Stimulated activated CD4-positive, alpha-beta T cell treated with anti-CD3 and anti-CD28 coated beads, Interleukin-2, amount 100 ng/mL, for 48 hours (primary cell): ENCODE data around the gene EN1.

ENCODE experiments used
- DNase-seq, 2 donors: peaks; one replicate each; pipeline ENCODE4 v3.0.0-alpha.2; 2020

EN1 gene

DNA sequence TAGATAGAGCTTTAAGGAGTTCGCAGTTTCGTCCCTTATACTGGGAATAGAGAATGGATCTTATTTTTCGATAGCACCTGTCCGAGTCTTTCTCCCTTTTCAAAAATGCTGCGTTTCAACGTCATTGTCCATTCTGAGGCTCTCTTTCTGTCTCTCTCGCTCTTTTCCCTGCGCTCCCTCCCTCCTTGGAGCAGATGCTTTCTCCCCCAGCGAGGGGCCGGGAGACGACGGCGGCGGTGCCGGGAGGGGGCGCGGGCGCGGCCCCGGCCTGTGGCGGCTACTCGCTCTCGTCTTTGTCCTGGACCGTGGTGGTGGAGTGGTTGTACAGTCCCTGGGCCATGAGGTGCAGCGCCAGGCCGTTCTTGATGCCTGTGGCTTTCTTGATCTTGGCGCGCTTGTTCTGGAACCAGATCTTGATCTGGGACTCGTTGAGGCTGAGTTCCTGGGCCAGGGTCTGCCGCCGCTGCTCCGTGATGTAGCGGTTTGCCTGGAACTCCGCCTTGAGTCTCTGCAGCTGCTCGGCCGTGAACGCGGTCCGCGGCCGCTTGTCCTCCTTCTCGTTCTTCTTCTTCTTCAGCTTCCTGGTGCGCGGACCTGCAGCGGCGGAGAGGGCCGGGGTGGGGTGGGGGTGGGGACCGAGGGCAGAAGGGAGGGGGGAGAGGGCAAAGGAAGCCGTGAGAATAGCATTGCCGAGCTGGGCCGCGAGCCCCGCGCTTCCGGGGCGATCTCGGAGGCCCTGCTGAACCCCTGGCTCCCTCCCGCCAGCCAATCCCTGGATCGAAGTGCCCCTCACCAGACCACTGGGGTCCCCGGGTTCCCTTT, 4.6 kb downstream of the EN1 start:
- DNase-seq: no peak

DNA sequence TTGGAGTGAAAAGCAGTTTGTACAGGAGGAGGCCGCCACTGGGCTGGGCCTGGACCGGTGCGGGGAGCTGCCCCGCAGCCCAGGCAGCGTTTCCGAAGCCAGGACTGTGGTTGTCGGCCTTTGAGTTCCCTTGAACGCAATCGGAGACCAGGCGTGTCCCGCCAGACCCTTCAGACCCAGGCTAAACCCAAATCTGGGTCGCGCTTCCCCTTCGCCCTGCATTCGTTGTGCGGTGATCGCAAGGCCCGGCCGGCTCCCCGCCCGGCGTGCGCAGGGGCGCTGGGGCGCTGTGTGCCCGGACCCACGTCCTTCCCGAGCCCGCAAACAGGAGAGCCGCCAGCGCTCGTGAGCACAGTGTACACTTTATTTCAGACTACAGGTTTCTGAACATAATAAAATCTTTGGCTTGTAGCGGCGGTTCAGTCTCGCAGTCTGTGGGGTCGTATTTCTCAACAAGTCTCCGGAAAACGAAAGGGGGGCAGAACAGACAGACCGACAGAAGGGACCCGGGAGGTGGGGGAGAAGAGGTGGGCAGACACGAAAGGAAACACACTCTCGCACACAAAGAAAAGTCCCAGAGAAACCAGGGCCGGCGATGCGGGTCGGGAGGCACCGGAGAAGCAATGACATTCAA, 5.5 kb downstream of the EN1 start:
- no peak for DNase-seq

DNA sequence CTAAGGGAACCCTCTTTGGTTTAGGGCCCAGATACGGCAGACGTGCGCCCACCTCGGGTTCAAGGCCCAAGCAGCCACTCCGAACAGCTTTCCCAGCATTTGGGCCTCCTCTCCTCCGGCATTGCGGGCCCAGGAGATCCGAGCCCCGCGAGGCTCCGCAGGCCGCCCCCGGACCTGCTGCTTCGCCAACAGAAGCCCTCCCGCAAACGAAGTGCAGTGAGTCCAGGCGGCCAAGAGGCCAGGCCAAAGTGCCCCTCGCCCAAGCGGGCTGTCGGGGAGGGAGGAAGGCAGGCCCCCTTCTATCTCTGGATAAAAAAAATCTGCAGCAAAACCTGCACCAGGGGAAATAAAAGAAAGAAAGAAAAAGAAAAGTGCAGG, 6.0 kb downstream of the EN1 start:
- DNase-seq: no peak

DNA sequence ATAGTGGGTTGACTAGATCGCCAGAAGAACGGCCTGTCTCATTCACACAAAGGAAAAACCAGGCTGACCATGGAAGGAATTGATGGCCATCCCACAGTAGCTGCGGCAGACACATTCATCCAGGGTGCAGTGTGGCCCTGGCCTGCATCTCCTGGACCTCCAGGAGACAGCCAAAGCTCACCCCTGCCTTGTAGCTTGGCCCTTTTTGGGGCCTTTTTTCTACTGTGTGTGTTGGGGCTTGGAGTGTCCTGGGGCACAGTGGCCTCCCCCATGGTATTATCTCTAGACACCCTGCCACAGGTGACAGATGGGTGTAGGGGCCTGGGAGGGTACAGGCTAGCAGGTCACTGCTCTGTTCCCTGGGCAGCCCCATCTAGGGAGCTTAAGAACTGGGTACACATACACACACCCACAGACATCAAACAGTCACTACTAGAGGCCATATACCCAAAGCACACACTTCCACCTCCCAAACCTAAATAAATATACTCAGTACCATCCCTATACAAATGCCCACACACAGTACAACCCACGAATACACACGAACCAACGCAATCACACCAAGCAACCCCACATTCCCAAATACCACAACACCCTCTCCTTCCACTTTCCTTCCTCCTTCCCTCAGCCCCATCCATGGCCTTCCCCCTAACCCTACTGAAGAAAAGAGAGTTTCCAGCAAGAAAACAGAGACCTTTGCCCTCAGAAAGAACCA, 8.6 kb downstream of the EN1 start:
- no peak for DNase-seq

DNA sequence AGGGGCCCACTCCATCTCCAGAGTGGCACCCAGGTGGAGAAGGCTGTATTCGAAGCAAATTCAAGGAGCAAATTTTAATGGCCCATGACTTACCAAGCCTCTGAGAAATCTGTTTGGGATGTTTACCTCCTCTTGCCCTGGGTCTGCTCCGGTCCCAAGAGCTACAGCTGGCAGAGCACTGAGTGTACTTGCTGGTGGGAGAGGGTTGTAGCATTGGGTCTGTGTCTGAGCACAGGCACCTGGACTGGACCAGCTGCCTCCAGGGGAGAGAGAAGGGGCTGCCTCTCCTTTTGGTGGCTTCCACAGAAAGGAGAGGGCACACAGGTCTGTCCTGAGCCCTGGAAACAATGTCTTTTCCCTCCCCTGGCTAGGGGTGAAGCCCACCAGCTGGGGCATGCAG, 9.8 kb downstream of the EN1 start:
- no peak for DNase-seq

DNA sequence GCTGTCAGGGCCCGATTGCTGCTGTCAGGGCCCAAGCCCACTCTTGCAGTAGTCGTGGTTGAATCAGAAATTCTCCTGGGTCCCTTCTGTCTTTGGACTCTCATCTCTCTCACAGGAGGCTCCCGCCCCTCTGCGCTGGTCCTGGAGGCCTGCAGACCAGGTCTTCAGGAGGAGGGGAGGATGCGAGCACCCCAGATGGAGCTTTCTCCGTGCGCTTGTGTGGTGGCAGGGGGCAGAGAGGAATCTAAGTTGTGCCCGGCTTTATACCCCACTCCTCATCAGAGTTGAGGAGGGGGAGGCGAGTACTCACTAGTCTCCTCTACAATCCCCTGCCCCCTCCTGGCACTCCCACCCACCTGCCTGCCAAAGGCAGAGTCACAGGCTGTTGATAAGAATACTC, 10.4 kb downstream of the EN1 start:
- DNase-seq: no peak

DNA sequence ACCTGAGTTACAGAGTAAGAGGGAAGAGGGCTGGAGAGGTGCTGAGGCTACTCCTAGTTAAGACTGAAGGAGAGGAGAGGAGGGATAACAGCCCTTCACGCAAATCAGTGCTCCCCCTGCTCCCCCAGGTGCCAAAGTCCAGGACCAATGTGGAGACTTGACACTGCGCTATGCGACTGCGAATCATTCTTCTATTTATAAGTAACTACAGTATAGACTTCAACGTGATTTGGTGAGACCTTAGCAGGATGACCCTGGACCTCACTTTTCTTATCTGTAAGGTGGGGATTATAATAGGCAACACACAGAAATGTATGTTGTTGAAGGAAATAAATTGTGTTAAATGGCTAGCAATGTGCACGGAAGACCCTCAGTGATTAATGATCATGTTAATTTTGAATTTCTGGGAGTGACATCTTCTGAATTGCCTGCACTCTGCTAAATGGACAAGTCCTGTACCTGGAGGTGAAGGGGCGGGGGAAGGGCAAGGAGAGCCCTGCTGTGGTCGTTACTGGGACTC, 11.0 kb downstream of the EN1 start:
- no peak for DNase-seq

DNA sequence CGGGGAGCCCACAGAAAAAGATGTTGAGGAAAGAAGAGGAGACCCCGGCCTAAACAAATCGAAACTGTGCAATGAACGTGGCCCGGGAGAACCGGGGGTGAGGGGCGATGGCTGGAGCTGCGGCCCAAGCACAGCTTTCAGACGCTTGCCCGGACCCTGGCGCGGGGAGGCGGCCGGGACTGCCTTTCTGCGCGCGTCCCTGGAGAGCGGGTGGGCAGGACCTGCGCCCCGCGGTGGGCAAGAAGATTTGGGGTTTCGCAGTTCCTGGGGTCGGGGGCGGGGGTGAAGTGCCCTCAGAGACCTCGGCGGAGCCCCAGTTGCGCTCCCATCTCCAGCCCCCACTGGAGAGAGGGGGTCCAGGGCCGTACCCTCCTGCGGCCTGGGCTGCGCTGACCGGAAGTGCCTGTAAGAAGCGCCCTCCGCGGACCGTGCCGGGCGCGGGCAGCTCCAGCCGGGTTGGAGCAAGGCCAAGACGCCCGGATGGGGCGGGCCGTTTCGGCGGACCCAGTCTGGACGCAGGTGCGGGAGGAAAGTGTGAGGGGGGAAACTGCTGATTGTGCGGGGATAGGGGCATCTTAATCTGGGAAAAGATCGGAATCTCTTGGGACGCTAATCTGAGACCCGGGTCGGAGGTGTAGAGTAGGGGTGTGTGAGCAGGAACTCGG, 11.6 kb downstream of the EN1 start:
- DNase-seq: no peak

DNA sequence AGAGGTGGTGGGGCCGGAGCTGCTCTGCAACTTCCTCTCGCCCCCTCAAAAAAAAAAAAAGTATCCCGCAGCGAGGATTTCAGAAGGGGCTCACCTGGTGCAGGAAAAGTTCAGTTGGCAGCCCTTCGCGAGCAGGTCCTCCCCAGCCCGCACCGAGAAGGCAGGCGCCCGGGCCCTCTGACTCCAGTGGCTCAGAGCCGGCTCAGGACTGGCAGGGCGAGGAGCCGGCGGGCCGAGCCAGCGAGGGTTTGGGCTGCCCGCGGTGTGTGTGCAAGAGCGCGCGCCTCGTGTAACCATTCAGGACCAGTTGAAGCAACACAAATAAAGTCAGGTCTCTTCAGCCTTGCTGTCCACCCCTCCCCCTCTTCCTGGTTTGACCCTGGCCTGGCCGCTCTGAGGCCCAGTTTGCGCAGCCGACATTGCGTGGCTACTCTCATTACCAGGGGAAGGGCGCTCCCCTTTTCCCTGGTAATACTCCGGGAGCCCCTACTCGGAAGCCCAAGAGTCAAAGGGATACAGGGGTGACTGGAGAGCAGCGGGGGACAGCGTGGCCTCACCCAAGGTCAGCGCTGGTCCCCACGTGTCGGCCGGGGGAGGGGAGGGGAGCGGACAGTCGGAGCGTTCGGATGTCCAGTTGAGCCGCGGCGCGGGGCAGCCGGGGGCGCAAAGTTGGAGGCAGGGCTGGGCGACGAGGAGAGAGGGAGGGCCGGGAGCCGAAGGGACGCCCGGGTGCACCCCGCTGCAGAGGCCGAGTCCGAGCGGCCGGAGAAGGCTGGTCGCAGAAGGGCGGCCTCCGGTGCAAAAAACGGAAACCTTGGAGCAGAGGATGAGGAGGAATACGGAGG, 12.3 kb downstream of the EN1 start:
- no peak for DNase-seq

DNA sequence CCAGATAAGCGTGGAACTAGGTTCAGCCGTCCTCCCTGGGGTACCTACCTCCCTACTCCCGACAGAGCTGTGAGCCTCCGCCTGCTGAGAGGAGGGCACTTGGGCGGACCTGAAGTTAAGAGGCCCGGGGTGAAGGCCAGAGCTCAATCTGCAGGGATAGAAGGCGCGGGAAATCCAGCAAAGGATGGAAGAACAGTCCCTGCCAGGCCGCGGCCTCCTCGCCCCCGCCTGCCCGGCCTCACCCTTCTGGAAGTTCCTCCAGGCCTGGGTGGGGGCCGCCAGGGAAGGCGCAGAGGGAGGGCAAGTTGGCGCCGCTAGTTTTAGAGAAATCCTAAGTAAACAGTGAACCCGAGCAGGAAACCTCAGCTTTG, 13.0 kb downstream of the EN1 start:
- no peak for DNase-seq

DNA sequence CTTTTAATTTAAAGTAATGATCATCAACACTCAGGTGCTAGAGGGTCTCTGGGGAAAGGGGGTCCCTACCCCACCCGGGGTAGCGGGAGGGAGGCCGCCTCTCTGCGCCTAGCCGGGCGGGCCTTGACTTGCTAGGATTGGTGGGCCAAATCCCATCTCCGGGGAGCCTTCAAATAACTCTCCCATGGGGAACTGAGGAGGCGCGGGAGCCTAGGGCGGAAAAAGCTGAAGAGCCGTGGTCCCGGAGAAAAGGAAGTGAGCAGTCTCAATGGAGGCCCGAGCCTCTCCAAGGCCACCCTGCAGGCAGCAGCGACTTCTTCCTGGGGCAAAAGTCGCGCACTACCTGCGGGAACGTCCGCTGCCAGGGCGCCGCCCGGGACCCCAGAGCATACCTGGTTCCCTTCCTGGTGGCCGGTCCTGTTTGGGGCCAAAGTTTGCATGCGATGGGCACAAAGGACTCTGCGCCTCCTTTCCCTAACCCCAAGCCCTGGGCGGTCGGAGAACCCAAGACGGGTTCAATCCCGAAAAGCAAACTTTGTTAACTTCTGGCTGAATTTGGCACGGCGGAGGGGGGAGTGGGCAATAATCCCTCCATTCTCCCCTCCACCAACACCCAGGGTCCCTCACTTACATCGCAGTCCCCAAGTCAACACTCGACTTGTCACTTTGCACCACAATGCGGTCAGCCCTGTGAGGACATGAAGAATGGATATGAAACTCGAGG, 13.6 kb downstream of the EN1 start:
- DNase-seq: no peak

DNA sequence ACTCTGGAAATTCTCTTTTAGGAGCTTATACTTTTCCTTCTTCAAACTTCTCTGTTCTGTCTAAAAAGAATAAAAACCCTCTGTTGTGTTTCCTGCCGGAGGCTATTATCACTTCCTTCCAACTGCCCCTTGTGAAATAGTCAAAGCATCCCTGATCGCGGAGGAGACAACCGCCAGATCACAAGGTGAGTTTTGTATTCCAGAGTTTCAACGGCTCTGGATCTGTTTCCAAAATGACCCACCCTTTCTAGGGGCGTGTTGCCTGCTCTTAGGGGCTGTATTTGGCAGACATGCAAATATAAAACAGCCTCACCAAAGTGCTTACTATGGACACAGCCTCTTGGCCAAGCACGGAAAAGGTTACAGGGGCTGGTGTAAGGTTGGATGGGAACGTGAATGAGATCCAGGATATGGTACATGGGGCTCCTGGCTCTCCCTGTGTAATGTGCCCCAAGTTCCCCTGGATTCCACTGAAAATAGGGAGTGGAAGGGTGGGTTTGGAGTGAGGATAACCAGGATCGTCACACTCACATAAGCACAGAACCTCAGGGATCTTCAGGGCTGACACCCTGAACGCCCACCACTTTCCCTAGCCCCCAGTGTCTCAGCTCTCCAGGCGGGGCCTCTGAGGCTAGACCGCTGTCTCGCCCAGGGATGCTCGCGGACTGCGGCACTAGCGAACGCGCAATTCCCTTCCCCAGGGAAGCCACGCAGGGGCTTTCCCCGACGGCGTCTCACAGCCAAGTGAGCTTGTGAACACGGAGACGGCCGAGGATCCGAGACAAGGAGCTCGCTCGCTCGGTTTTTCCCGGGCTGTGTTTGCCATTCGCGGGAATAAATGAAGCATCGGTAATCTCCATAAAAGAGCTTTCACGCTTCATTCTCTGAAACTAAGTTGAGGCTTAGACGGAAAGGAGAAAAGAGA, 14.4 kb downstream of the EN1 start:
- DNase-seq: no peak

DNA sequence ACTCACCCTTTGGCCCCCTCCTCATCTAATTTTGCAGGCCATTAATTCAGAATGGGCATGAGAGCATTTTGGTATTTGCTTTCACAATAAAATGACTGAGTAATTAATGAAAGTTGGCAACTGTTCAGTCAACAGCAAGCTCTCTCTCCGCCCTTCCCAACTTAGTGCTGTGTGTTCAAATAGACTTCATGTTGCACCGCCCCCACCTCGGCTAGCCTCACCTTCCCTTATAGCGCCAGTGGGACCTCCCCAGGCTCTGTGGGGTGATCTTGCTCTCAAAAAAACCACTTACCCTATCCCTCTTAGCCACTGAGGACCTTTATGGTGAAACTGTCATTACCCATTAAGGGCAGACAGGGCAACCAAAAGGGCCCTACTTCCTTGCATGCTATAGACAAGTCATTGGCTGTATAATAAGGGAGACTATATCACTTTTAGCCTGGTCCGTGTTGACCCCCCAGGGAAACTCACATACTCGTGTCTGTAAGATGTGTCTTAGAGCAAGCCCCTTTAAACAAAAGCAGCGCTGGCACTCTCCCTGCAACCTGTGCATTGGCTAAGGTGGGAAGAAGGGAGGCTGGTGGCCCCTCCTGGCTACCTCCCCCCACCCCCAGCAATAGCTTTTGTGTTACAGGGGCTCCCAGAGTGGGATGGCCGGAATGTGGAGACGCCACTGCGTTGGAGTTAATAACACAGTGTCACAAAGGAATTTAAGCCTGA, 15.2 kb downstream of the EN1 start:
- no peak for DNase-seq

DNA sequence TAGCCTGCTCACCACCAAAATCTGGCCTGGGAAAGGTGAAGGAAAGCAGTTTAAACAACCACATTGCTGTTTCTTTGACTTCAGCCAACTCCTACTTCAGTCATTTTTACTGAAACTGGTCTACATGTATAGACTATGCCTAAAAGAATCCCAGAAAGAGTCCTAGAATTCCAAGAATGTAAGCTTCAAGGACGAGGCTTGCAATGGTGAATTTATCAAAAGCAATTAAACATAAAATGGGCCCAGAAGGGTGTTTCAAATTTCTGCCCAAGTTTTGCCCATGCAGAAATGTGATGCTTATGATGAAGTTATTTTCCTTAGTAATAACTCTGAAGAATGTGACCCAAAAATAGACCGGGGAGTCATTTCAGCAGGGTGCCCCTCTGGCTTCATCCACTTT, 16.6 kb downstream of the EN1 start:
- DNase-seq: no peak

DNA sequence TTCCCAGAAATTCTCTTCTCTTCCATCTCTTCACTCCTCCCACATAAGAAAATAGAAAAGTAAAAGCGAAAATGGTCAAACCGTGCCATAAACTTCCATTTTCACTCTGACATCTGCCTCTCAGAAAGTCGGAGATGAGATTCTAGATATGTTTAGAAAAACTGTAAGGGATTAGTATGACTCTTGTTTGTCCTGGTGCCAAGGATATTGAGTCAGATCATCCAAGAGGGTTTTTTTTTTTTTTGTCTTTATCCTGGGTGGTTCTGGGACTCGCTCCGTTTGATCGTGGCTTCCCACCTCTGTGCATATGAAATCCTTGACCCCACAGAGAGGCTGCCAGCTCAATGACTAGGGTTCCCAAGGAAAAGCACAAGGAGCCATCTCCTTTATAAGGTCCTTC, 17.3 kb downstream of the EN1 start:
- no peak for DNase-seq

DNA sequence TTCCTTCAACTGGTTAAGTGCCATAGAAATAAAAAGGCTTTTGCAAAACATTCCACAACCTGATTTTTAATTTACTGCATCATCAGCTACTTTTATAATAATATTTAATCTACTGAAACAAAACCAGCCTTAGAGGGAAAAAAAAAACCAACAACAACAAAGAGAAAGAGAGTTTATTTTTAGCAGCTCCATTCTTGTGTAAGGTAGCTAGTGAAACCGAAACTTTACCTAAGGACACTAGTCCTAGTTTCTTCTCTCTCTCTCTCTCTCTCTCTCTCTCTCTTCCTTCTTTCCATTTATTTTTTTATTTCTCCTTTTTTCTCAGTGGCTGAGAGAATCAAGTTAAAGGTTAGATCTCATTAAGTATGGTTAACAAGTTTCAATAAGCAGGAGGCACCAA, 21.4 kb downstream of the EN1 start:
- DNase-seq: no peak

DNA sequence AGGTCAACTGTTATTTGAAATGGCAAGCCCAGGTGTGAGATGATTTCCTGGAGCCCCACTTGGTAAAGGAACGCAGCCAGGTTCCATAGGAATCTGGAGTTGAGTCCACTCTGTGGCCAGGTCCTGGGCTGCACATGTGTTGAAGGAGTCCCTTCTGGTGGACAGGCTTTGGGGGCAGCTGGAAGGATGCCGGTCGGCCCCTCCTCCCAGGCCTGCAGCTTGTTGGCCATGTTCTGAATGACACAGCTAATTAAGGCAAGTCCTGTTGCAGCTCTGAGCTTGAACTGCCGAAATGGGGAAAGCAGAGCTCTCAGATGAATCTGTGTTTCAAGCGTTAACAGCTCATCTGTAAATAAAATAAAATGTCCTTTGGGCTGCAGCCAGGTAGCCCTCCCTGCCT, 23.8 kb downstream of the EN1 start:
- DNase-seq: no peak

DNA sequence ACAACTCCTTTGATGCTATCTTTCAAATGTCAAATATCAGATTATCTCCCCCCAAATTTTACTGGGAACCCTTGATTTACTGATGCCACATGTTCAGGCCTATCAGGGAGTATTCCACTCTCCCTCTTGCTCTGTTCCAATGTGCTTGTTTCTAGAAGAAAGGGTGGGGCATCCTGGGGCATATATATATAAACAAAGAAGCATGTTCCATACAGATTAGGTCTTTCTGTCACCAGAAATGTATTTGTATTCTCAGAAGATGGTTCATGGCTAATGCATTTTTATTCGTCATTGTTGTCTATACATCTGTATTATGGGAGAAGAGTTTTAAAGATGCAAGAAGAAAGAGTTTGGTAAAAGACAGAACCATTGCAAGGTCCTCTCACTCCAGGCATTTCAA, 24.9 kb downstream of the EN1 start:
- no peak for DNase-seq

DNA sequence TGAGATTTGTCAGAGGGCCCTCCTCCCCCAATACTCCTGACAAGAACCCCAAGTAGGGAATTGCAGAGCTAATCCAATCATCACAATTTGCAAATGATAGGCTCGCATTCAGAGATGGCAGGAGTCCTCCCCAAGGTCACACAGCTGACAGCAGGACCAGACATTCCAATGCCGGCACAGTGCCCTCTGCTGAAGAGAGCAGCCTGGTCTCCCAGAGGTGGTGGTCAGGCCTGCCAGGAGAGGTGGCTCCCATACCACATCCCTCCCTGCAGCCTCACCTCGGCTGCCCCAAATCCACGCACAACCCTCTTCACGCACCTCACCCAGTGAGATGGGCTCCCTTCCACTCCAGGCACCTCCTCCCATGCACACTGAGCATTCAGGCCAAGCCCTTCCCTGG, 25.4 kb downstream of the EN1 start:
- no peak for DNase-seq

DNA sequence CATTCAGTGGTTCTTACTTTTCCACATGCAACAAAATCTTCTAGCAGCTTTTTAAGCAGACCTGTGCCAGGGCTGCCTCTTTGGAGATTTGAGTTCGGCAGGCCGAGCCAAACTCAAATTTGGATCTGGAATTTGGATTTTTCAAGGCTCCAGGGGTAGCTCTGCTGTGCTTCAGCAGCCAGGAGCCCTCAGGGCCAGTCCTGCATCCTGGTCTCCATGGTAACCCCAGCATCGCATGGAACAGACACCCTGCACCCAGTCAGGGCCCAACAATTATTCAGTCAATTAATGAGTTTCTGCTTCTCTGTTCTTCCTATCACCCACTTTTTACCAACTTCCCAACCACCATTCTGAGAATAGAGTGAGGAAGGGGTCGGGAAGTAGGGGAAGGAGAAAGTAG, 30.0 kb downstream of the EN1 start:
- DNase-seq: no peak
